Measurements from ENCODE around the gene UBE2V1.

UBE2V1 gene

DNA sequence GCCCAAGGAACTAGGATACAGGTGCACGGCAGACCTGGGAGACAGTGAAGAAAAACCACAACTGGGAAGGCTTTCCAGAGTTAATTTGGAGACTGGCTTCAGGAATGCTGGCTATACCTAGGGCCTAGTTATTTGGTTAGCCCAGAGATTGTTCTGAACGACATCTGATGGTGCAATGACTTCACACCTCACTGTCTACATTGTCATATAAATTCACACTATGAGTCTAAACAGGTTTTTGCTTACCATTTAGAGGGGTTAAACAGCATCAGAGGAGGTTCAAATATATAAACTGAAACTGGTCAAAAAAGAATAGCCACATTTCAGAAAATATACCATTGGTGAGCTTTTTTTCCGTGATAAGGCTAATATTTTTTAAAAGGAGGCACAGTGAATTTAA is 16.7 kb downstream of the UBE2V1 start:
- TF ChIP-seq CEBPB (IDR thresholded peaks at IDR 0.05): no peak
- TF ChIP-seq CREB1 (IDR thresholded peaks at IDR 0.05; ENCODE audit: low read depth): no peak
- no peak for TF ChIP-seq EP300 (IDR thresholded peaks at IDR 0.05; ENCODE audit: borderline replicate concordance)
- TF ChIP-seq TCF12 (IDR thresholded peaks at IDR 0.05; ENCODE audit: low read depth): no peak
- TF ChIP-seq FOXM1 (IDR thresholded peaks at IDR 0.05; ENCODE audit: borderline replicate concordance, low read depth): no peak
- no peak for TF ChIP-seq EGR1 (IDR thresholded peaks at IDR 0.05)
- no peak for TF ChIP-seq NFIC (IDR thresholded peaks at IDR 0.05)
- TF ChIP-seq TAF1 (IDR thresholded peaks at IDR 0.05; ENCODE audit: low read depth): no peak
- no peak for TF ChIP-seq TEAD4 (IDR thresholded peaks at IDR 0.05)
- TF ChIP-seq, protein P1, sequence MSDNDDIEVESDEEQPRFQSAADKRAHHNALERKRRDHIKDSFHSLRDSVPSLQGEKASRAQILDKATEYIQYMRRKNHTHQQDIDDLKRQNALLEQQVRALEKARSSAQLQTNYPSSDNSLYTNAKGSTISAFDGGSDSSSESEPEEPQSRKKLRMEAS (IDR thresholded peaks at IDR 0.05): no peak
- TF ChIP-seq, protein P2, sequence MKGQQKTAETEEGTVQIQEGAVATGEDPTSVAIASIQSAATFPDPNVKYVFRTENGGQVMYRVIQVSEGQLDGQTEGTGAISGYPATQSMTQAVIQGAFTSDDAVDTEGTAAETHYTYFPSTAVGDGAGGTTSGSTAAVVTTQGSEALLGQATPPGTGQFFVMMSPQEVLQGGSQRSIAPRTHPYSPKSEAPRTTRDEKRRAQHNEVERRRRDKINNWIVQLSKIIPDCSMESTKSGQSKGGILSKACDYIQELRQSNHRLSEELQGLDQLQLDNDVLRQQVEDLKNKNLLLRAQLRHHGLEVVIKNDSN (IDR thresholded peaks at IDR 0.05): no peak
- TF ChIP-seq ZBTB7A (IDR thresholded peaks at IDR 0.05; ENCODE audit: low read depth): no peak
- TF ChIP-seq YY1 (IDR thresholded peaks at IDR 0.05; ENCODE audit: low read depth): no peak
- TF ChIP-seq, protein P3, sequence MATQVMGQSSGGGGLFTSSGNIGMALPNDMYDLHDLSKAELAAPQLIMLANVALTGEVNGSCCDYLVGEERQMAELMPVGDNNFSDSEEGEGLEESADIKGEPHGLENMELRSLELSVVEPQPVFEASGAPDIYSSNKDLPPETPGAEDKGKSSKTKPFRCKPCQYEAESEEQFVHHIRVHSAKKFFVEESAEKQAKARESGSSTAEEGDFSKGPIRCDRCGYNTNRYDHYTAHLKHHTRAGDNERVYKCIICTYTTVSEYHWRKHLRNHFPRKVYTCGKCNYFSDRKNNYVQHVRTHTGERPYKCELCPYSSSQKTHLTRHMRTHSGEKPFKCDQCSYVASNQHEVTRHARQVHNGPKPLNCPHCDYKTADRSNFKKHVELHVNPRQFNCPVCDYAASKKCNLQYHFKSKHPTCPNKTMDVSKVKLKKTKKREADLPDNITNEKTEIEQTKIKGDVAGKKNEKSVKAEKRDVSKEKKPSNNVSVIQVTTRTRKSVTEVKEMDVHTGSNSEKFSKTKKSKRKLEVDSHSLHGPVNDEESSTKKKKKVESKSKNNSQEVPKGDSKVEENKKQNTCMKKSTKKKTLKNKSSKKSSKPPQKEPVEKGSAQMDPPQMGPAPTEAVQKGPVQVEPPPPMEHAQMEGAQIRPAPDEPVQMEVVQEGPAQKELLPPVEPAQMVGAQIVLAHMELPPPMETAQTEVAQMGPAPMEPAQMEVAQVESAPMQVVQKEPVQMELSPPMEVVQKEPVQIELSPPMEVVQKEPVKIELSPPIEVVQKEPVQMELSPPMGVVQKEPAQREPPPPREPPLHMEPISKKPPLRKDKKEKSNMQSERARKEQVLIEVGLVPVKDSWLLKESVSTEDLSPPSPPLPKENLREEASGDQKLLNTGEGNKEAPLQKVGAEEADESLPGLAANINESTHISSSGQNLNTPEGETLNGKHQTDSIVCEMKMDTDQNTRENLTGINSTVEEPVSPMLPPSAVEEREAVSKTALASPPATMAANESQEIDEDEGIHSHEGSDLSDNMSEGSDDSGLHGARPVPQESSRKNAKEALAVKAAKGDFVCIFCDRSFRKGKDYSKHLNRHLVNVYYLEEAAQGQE (IDR thresholded peaks at IDR 0.05; ENCODE audit: low read depth): no peak
- no peak for TF ChIP-seq RAD21 (IDR thresholded peaks at IDR 0.05; ENCODE audit: low read depth)

DNA sequence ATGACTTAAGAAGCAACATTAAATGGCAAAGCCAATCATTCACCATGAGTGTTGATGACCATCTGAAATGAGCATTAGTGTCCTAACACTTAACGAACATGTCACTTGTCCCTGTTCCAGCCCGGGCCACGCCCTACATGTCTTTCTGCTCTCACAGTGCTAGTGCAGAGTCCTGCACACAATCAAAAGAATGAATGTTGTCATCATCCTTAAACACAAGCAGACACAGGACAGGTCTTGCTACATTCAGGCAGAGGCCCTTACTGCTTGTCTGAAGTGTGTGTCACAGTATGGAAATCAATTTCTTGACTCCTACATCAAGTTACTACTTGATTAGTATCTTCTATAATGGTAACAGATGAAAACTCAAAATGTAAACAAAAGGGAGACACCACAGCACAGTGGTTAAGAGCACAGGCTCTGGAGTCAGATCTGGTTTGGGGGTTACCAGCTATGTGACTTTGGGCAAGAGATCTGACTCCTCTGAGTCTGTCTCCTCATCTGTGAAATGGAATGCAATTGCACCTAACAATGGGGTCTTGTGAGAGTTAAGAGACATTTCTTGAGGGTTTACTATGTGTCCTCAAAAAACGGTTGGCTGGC is 17.4 kb downstream of the UBE2V1 start:
- TF ChIP-seq EP300 (IDR thresholded peaks at IDR 0.05; ENCODE audit: borderline replicate concordance) (no peak), FOXM1 (IDR thresholded peaks at IDR 0.05; ENCODE audit: borderline replicate concordance, low read depth) (no peak), CREB1 (IDR thresholded peaks at IDR 0.05; ENCODE audit: low read depth) (no peak), EGR1 (IDR thresholded peaks at IDR 0.05) (no peak), CEBPB (IDR thresholded peaks at IDR 0.05) (no peak), NFIC (IDR thresholded peaks at IDR 0.05) (no peak), ZBTB7A (IDR thresholded peaks at IDR 0.05; ENCODE audit: low read depth) (no peak), YY1 (IDR thresholded peaks at IDR 0.05; ENCODE audit: low read depth) (no peak), TAF1 (IDR thresholded peaks at IDR 0.05; ENCODE audit: low read depth) (no peak), TEAD4 (IDR thresholded peaks at IDR 0.05) (no peak), RAD21 (IDR thresholded peaks at IDR 0.05; ENCODE audit: low read depth) (no peak), TCF12 (IDR thresholded peaks at IDR 0.05; ENCODE audit: low read depth) (no peak)
- TF ChIP-seq, protein P2 (IDR thresholded peaks at IDR 0.05): no peak
- TF ChIP-seq, protein P1 (IDR thresholded peaks at IDR 0.05): no peak
- TF ChIP-seq, protein P3 (IDR thresholded peaks at IDR 0.05; ENCODE audit: low read depth): no peak

DNA sequence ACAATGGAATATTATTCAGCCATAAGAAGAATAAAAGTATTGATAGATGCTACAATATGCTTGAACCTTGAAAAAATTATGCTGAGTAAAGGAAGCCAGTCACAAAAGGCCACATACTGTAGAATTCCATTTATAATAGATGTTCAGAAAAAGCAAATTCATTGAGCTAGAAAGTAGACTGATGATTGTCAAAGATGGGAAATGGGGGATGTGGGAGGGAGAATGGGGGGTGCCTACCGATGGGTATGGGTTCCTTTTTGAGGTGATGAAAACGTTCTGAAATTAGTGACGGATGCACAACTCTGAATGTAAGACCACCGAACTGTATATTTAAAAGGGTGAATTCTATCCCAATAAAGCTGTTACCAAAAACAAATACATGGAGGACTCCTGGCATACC is 18.4 kb downstream of the UBE2V1 start:
- TF ChIP-seq, protein P1 (IDR thresholded peaks at IDR 0.05): no peak
- TF ChIP-seq CREB1 (IDR thresholded peaks at IDR 0.05; ENCODE audit: low read depth) (no peak), RAD21 (IDR thresholded peaks at IDR 0.05; ENCODE audit: low read depth) (no peak), CEBPB (IDR thresholded peaks at IDR 0.05) (no peak), FOXM1 (IDR thresholded peaks at IDR 0.05; ENCODE audit: borderline replicate concordance, low read depth) (no peak), EGR1 (IDR thresholded peaks at IDR 0.05) (no peak)
- TF ChIP-seq, protein P3 (IDR thresholded peaks at IDR 0.05; ENCODE audit: low read depth): no peak

DNA sequence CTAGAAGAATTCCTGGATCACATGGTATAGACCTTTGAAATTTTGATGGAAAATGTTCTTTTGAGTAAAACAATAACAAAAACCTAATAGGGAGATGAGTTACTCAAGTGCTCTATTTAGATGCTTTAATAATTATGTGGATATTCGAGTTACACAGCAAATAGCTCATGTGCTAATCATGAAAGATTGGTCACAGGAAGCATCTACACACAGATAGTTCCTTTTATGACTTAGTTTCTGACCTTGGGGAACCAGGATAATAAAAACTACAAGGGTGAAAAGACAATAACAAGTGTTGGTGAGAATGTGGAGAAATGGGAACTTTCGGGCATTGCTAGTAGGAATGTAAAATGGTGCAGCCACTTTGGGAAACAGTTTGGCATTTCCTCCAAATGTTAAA is 19.7 kb downstream of the UBE2V1 start:
- TF ChIP-seq YY1 (IDR thresholded peaks at IDR 0.05; ENCODE audit: low read depth) (no peak), NFIC (IDR thresholded peaks at IDR 0.05) (no peak), EGR1 (IDR thresholded peaks at IDR 0.05) (no peak), RAD21 (IDR thresholded peaks at IDR 0.05; ENCODE audit: low read depth) (no peak), CEBPB (IDR thresholded peaks at IDR 0.05) (no peak), TEAD4 (IDR thresholded peaks at IDR 0.05) (no peak), TAF1 (IDR thresholded peaks at IDR 0.05; ENCODE audit: low read depth) (no peak), TCF12 (IDR thresholded peaks at IDR 0.05; ENCODE audit: low read depth) (no peak), CREB1 (IDR thresholded peaks at IDR 0.05; ENCODE audit: low read depth) (no peak), FOXM1 (IDR thresholded peaks at IDR 0.05; ENCODE audit: borderline replicate concordance, low read depth) (no peak), ZBTB7A (IDR thresholded peaks at IDR 0.05; ENCODE audit: low read depth) (no peak), EP300 (IDR thresholded peaks at IDR 0.05; ENCODE audit: borderline replicate concordance) (no peak)
- TF ChIP-seq, protein P3 (IDR thresholded peaks at IDR 0.05; ENCODE audit: low read depth): no peak
- TF ChIP-seq, protein P2 (IDR thresholded peaks at IDR 0.05): no peak
- TF ChIP-seq, protein P1 (IDR thresholded peaks at IDR 0.05): no peak

All from Ishikawa (cell line).